Measurements from ENCODE around the gene XPOT. TPM values are rescaled to one million over a fixed set of nuclear protein-coding genes. Genes with fewer than 3 reads are reported as not detected.

The XPOT gene
- total RNA-seq, 1 experiment from 2014 or later, result 155 TPM

GRCh38 chr12:64455506-64455905 lies 51.3 kb downstream of the XPOT start:
- POLR2A ChIA-PET, result no interaction called here
- TF ChIP-seq TCF7L2 (IDR thresholded peaks at IDR 0.05; ENCODE audit: low read depth, low read length) (no peak), REST (IDR thresholded peaks at IDR 0.05; ENCODE audit: insufficient read depth in 1 of 2, low read depth in 2 of 2, low read length in 1 of 2) (no peak), POLR2AphosphoS5 (IDR thresholded peaks at IDR 0.05; ENCODE audit: low read depth, low read length) (no peak), SIN3A (IDR thresholded peaks at IDR 0.05; ENCODE audit: borderline replicate concordance, insufficient read depth, low read depth, low read length) (no peak), CTCF (IDR thresholded peaks at IDR 0.05) (no peak)
- Histone ChIP-seq H3K4me1 (ENCODE audit: control insufficient read depth, insufficient read depth, low read length) (peaks cover 22% of the 10 kb centered on the region), H3K4me3 (ENCODE audit: low read depth in 2 of 2, low read length in 2 of 2) (no peak overlapping the region), H3K36me3 (ENCODE audit: control insufficient read depth, insufficient read depth, low read length) (peaks cover 24% of the 10 kb centered on the region), H3K27ac (ENCODE audit: low read length) (0 out of 2 replicates have a peak overlapping the region, but pooled peaks have one; percentile 29), H3K9me3 (ENCODE audit: control insufficient read depth, insufficient read depth, low read depth, low read length) (no peaks in the 10 kb centered on the region), H3K27me3 (ENCODE audit: control insufficient read depth, insufficient read depth, low read length) (no peaks in the 10 kb centered on the region)
- no TSS peak for BruUV-seq (replicated peaks)
- no peak for DNase-seq (ENCODE audit: low read depth, low spot score)
- in situ Hi-C loops (cut with HindIII; ENCODE audit: low pct_unique_long_range_greater_than_20kb, low sequenced_read_pairs), result no loop called here
- CTCF ChIA-PET, result no interaction called here
- intact Hi-C loops (cut with micrococcal nuclease; ENCODE audit: unreplicated experiment), result no loop called here
- ATAC-seq, result no peak

GRCh38 chr12:64456119-64456518 lies 51.9 kb downstream of the XPOT start:
- DNase-seq (ENCODE audit: low read depth, low spot score) (no peak), ATAC-seq (no peak)
- intact Hi-C loops (cut with micrococcal nuclease; ENCODE audit: unreplicated experiment) (no loop called here), in situ Hi-C loops (cut with HindIII; ENCODE audit: low pct_unique_long_range_greater_than_20kb, low sequenced_read_pairs) (no loop called here)
- no peak for TF ChIP-seq POLR2AphosphoS5 (IDR thresholded peaks at IDR 0.05; ENCODE audit: low read depth, low read length)
- no peak for TF ChIP-seq SIN3A (IDR thresholded peaks at IDR 0.05; ENCODE audit: borderline replicate concordance, insufficient read depth, low read depth, low read length)
- no peak for TF ChIP-seq CTCF (IDR thresholded peaks at IDR 0.05)
- no peak for TF ChIP-seq TCF7L2 (IDR thresholded peaks at IDR 0.05; ENCODE audit: low read depth, low read length)
- no peak for TF ChIP-seq REST (IDR thresholded peaks at IDR 0.05; ENCODE audit: insufficient read depth in 1 of 2, low read depth in 2 of 2, low read length in 1 of 2)
- Histone ChIP-seq H3K9me3 (ENCODE audit: control insufficient read depth, insufficient read depth, low read depth, low read length) (no peaks in the 10 kb centered on the region), H3K27ac (ENCODE audit: low read length) (0 out of 2 replicates have a peak overlapping the region, but pooled peaks have one; percentile 29), H3K4me1 (ENCODE audit: control insufficient read depth, insufficient read depth, low read length) (peaks cover 22% of the 10 kb centered on the region), H3K27me3 (ENCODE audit: control insufficient read depth, insufficient read depth, low read length) (no peaks in the 10 kb centered on the region), H3K4me3 (ENCODE audit: low read depth in 2 of 2, low read length in 2 of 2) (no peak overlapping the region), H3K36me3 (ENCODE audit: control insufficient read depth, insufficient read depth, low read length) (peaks cover 27% of the 10 kb centered on the region)
- POLR2A ChIA-PET, result no interaction called here
- CTCF ChIA-PET, result no interaction called here
- BruUV-seq (replicated peaks), result TSS peak; percentile 10
